NCI-H226 (cell line): ENCODE data around the gene MYO1C.

Experiments used
- DNase-seq: peaks from one replicate; pipeline ENCODE4 v3.0.0-alpha.2; 2015

MYO1C gene

GRCh38 chr17:1484060-1484535 is 8.4 kb downstream of the MYO1C start:
- no peak for DNase-seq

GRCh38 chr17:1482680-1483079 is 9.8 kb downstream of the MYO1C start:
- no peak for DNase-seq

- DNase-seq = no peak
Measured at GRCh38 chr17:1481736-1482135, 10.8 kb downstream of the MYO1C start.

- DNase-seq = no peak
Measured at GRCh38 chr17:1480747-1481465, 11.6 kb downstream of the MYO1C start.

GRCh38 chr17:1478418-1478817 is 14.1 kb downstream of the MYO1C start:
- DNase-seq = no peak

GRCh38 chr17:1475321-1475854 is 17.1 kb downstream of the MYO1C start:
- DNase-seq = no peak

GRCh38 chr17:1474402-1475189 is 17.9 kb downstream of the MYO1C start:
- DNase-seq = no peak

GRCh38 chr17:1473841-1474240 is 18.6 kb downstream of the MYO1C start:
- DNase-seq = no peak

- no peak for DNase-seq
Measured at GRCh38 chr17:1473170-1473569, 19.3 kb downstream of the MYO1C start.

GRCh38 chr17:1471911-1472821 is 20.3 kb downstream of the MYO1C start:
- DNase-seq = no peak

- no peak for DNase-seq
Measured at GRCh38 chr17:1471490-1471889, 21.0 kb downstream of the MYO1C start.

- no peak for DNase-seq
Measured at GRCh38 chr17:1470755-1471462, 21.6 kb downstream of the MYO1C start.

GRCh38 chr17:1470071-1470754 is 22.3 kb downstream of the MYO1C start:
- no peak for DNase-seq

- DNase-seq = no peak
Measured at GRCh38 chr17:1469231-1469852, 23.1 kb downstream of the MYO1C start.

GRCh38 chr17:1467898-1468492 is 24.5 kb downstream of the MYO1C start:
- no peak for DNase-seq

- no peak for DNase-seq
Measured at GRCh38 chr17:1467258-1467657, 25.2 kb downstream of the MYO1C start.

- no peak for DNase-seq
Measured at GRCh38 chr17:1464186-1464585, 28.3 kb downstream of the MYO1C start.

GRCh38 chr17:1462164-1463112 is 30.0 kb downstream of the MYO1C start:
- DNase-seq = peak; percentile 87

GRCh38 chr17:1461198-1461944 is 31.1 kb downstream of the MYO1C start:
- no peak for DNase-seq
